PC-9 (cell line): ENCODE results near the gene HLA-DQA2.

Source experiments
- CTCF ChIP-seq: fragments of 200-600 bp; sonication (generic); conservative IDR thresholded peaks from 2 replicates; pipeline ENCODE4 v1.6.1; 2017; ENCODE audit warnings: mixed run types, antibody characterized with exemption, mild to moderate bottlenecking, moderate library complexity
- EZH2 ChIP-seq: fragments of 200-600 bp; sonication (generic); IDR thresholded peaks from 2 replicates; pipeline ENCODE4 v1.8.0; 2017; ENCODE audit warnings: antibody characterized with exemption, low read depth

GRCh38 chr6:32792901-32793435 is 51.8 kb downstream of the HLA-DQA2 start:
- TF ChIP-seq CTCF: no peak
- no peak for TF ChIP-seq EZH2
